H1 (cell line): Measurements from ENCODE around the gene SEC16A. TPM values are rescaled to one million over a fixed set of nuclear protein-coding genes. Genes with fewer than 3 reads are reported as not detected.

ENCODE experiments used
- CTCF ChIA-PET: fragments of 300-600 bp; sonication (Branson Sonifier 250); formaldehyde crosslinking; loops from one replicate; lab custom pipeline; 2021; ENCODE audit not compliant: partially characterized antibody; lab: Charles Lee
- POLR2A ChIA-PET: fragments of 300-600 bp; sonication (Branson Sonifier 250); formaldehyde crosslinking; loops from one replicate; lab custom pipeline; 2021; ENCODE audit warnings: inconsistent platforms; ENCODE audit not compliant: partially characterized antibody; lab: Charles Lee
- DNase-seq, 2 experiments: peaks; one replicate each; pipeline versions ENCODE4 v3.0.0 to v3.0.0-alpha.2; 2010 to 2022; ENCODE audit warnings: low spot score in 2 of 2, low read depth in 1 of 2, mixed read lengths in 1 of 2
- FAIRE-seq: peaks from 2 replicates; lab custom pipeline; 2011; peaks lifted over from hg19 to GRCh38; lab: Jason Lieb, UNC
- H2AFZ ChIP-seq: 2 replicates; pipeline ENCODE4 v1.8.1; 2012; ENCODE audit warnings: low read length, inconsistent platforms
- H2AK5ac ChIP-seq: 2 replicates; pipeline ENCODE4 v1.6.1; 2013; ENCODE audit warnings: low read depth, low read length
- H2BK120ac ChIP-seq: replicated peaks from 2 replicates; pipeline ENCODE3; 2013; ENCODE audit warnings: low read depth, low read length, inconsistent platforms
- H2BK12ac ChIP-seq: 2 replicates; pipeline ENCODE4 v1.6.1; 2013; ENCODE audit warnings: low read depth, low read length
- H2BK15ac ChIP-seq: 2 replicates; pipeline ENCODE4 v1.6.1; 2013; ENCODE audit warnings: low read length
- H2BK20ac ChIP-seq: 2 replicates; pipeline ENCODE4 v1.6.1; 2013; ENCODE audit warnings: low read length
- H2BK5ac ChIP-seq: 2 replicates; pipeline ENCODE4 v1.6.1; 2013; ENCODE audit warnings: low read depth, low read length
- H3K14ac ChIP-seq: 2 replicates; pipeline ENCODE4 v1.6.1; 2013; ENCODE audit warnings: inconsistent platforms; ENCODE audit not compliant: insufficient read length
- H3K18ac ChIP-seq: 2 replicates; pipeline ENCODE4 v1.6.1; 2013; ENCODE audit warnings: low read length; ENCODE audit errors: extremely low read depth
- H3K23ac ChIP-seq: 2 replicates; pipeline ENCODE4 v1.6.1; 2013; ENCODE audit warnings: inconsistent platforms; ENCODE audit not compliant: insufficient read length
- H3K23me2 ChIP-seq: 2 replicates; pipeline ENCODE4 v1.6.1; 2013; ENCODE audit warnings: low read depth, low read length
- H3K27ac ChIP-seq: 2 replicates; pipeline ENCODE4 v1.6.1; 2011; ENCODE audit warnings: low read depth, low read length, inconsistent platforms
- H3K27me3 ChIP-seq, 4 experiments: replicated peaks in 1 of 4; 1 replicate in 1 of 4; 2 replicates in 3 of 4; pipeline versions ENCODE4 v1.6.1 to v1.8.1; 2011 to 2013; ENCODE audit warnings: low read length in 3 of 4, mild to moderate bottlenecking in 3 of 4, inconsistent platforms in 2 of 4, mixed read lengths in 2 of 4, moderate library complexity in 1 of 4; ENCODE audit not compliant: control insufficient read depth in 3 of 4, insufficient read depth in 3 of 4; ENCODE audit errors: extremely low read depth in 1 of 4
- H3K36me3 ChIP-seq, 4 experiments: 2 replicates each; pipeline versions ENCODE4 v1.6.1 to v1.8.1; 2011 to 2013; ENCODE audit warnings: mild to moderate bottlenecking in 4 of 4, low read length in 3 of 4, moderate library complexity in 2 of 4, control low read depth in 1 of 4, inconsistent platforms in 1 of 4; ENCODE audit not compliant: insufficient read depth in 4 of 4, control insufficient read depth in 2 of 4
- H3K4ac ChIP-seq: replicated peaks from 2 replicates; pipeline ENCODE3; 2013; ENCODE audit warnings: low read length, low read depth, mixed read lengths, inconsistent platforms; ENCODE audit not compliant: insufficient read length
- H3K4me1 ChIP-seq, 4 experiments: replicated peaks in 1 of 4; 1 replicate in 1 of 4; 2 replicates in 3 of 4; pipeline versions ENCODE4 v1.6.1 to v1.8.1; 2011 to 2013; ENCODE audit warnings: low read length in 3 of 4, inconsistent platforms in 2 of 4, mixed read lengths in 1 of 4; ENCODE audit not compliant: insufficient read depth in 4 of 4, control insufficient read depth in 3 of 4
- H3K4me2 ChIP-seq, 2 experiments: 2 replicates each; pipeline versions ENCODE4 v1.6.1 to v1.8.1; 2011 to 2013; ENCODE audit warnings: low read depth in 2 of 2, low read length in 2 of 2, control low read depth in 1 of 2, inconsistent platforms in 1 of 2, mild to moderate bottlenecking in 1 of 2; ENCODE audit not compliant: insufficient read depth in 1 of 2
- H3K4me3 ChIP-seq, 4 experiments: fragments of 200-600, 300-600 bp in 1 of 4; sonication (generic), shearing (Covaris generic), sonication (Bioruptor Twin) in 1 of 4; 2 replicates each; pipeline versions ENCODE4 v1.5.1 to v1.8.1; 2011 to 2016; ENCODE audit warnings: low read length in 4 of 4, low read depth in 3 of 4, control low read depth in 2 of 4, inconsistent platforms in 2 of 4, mild to moderate bottlenecking in 2 of 4, mixed read lengths in 1 of 4, moderate library complexity in 1 of 4; ENCODE audit not compliant: insufficient read depth in 2 of 4; ENCODE audit errors: extremely low read depth in 1 of 4
- H3K56ac ChIP-seq: replicated peaks from 2 replicates; pipeline ENCODE3; 2013; ENCODE audit warnings: low read depth, mild to moderate bottlenecking, mixed read lengths, low read length, inconsistent platforms; ENCODE audit not compliant: insufficient read length
- H3K79me1 ChIP-seq: 2 replicates; pipeline ENCODE4 v1.6.1; 2013; ENCODE audit warnings: low read depth, low read length, control low read depth
- H3K79me2 ChIP-seq, 2 experiments: 2 replicates each; pipeline versions ENCODE4 v1.6.1 to v1.8.1; 2012 to 2013; ENCODE audit warnings: low read length in 2 of 2, mild to moderate bottlenecking in 2 of 2, inconsistent platforms in 1 of 2; ENCODE audit not compliant: insufficient read depth in 2 of 2, control insufficient read depth in 1 of 2
- H3K9ac ChIP-seq, 4 experiments: replicated peaks in 1 of 4; 1 replicate in 1 of 4; 2 replicates in 3 of 4; pipeline versions ENCODE4 v1.6.1 to v1.8.1; 2011 to 2013; ENCODE audit warnings: low read depth in 3 of 4, low read length in 3 of 4, control low read depth in 2 of 4, mild to moderate bottlenecking in 2 of 4, moderate library complexity in 2 of 4, inconsistent platforms in 1 of 4; ENCODE audit errors: extremely low read depth in 1 of 4
- H3K9me3 ChIP-seq, 2 experiments: 2 replicates each; pipeline versions ENCODE4 v1.6.1 to v1.8.1; 2012 to 2013; ENCODE audit warnings: mild to moderate bottlenecking in 2 of 2, moderate library complexity in 2 of 2, control low read depth in 1 of 2, inconsistent platforms in 1 of 2, low read depth in 1 of 2, low read length in 1 of 2, mixed read lengths in 1 of 2; ENCODE audit not compliant: insufficient read depth in 2 of 2
- H4K20me1 ChIP-seq, 2 experiments: replicated peaks in 1 of 2; 2 replicates each; pipeline versions ENCODE3 to v1.8.1; 2011 to 2013; ENCODE audit warnings: inconsistent platforms in 2 of 2, low read length in 2 of 2, mild to moderate bottlenecking in 1 of 2; ENCODE audit not compliant: insufficient read depth in 2 of 2, control insufficient read depth in 1 of 2
- H4K5ac ChIP-seq: 2 replicates; pipeline ENCODE4 v1.6.1; 2013; ENCODE audit warnings: low read length, low read depth, mixed read lengths, inconsistent platforms; ENCODE audit not compliant: insufficient read length
- H4K8ac ChIP-seq: 2 replicates; pipeline ENCODE4 v1.8.0; 2013; ENCODE audit warnings: mild to moderate bottlenecking, moderate library complexity, low read length, inconsistent platforms; ENCODE audit not compliant: insufficient read depth; ENCODE audit errors: extremely low read depth
- H4K91ac ChIP-seq: replicated peaks from 2 replicates; pipeline ENCODE3; 2013; ENCODE audit warnings: low read length, mixed read lengths, inconsistent platforms; ENCODE audit not compliant: insufficient read length
- EP300 ChIP-seq, 2 experiments: IDR thresholded peaks; 1 replicate in 1 of 2; 2 replicates in 1 of 2; pipeline ENCODE4 v1.6.1; 2011 to 2012; ENCODE audit warnings: low read depth in 2 of 2, low read length in 2 of 2, mild to moderate bottlenecking in 2 of 2, borderline replicate concordance in 1 of 2, inconsistent platforms in 1 of 2, moderate library complexity in 1 of 2
- RFX5 ChIP-seq: IDR thresholded peaks from 2 replicates; pipeline ENCODE4 v1.6.1; 2011; ENCODE audit warnings: low read depth, low read length, improper control_type of control experiment, borderline replicate concordance
- SIX5 ChIP-seq: IDR thresholded peaks from 2 replicates; pipeline ENCODE4 v1.6.1; 2011; ENCODE audit warnings: mild to moderate bottlenecking, low read depth, low read length
- SP1 ChIP-seq: IDR thresholded peaks from 2 replicates; pipeline ENCODE4 v1.6.1; 2011; ENCODE audit warnings: low read depth, low read length
- SP4 ChIP-seq: IDR thresholded peaks from 2 replicates; pipeline ENCODE4 v1.6.1; 2012; ENCODE audit warnings: low read length, inconsistent platforms
- SUZ12 ChIP-seq: fragments of 200-600 bp; sonication (generic); IDR thresholded peaks from 2 replicates; pipeline ENCODE4 v1.6.1; 2012; ENCODE audit warnings: mild to moderate bottlenecking, inconsistent platforms, low read length, moderate library complexity, mixed read lengths
- TAF7 ChIP-seq: optimal IDR thresholded peaks from 2 replicates; pipeline ENCODE3; 2011; ENCODE audit warnings: low read depth, mild to moderate bottlenecking, inconsistent platforms, low read length, moderate library complexity, borderline replicate concordance
- WGBS, 2 experiments: shearing (Covaris generic) in 1 of 2; methylation state at CpG; one replicate each; pipeline versions ENCODE4 v1.1.6 to v1.1.7; 2013 to 2015; ENCODE audit warnings: low lambda C conversion rate in 2 of 2, mixed read lengths in 2 of 2, inconsistent platforms in 1 of 2, low coverage in 1 of 2, missing lambda C conversion rate in 1 of 2; ENCODE audit not compliant: insufficient replicate concordance in 2 of 2, insufficient coverage in 1 of 2, insufficient read length in 1 of 2; ENCODE audit errors: extremely low coverage in 1 of 2, missing lambda C conversion rate in 1 of 2; 5-methylcytosine and 5-hydroxymethylcytosine counted together
- polyA plus RNA-seq, 7 experiments: library from polyadenylated mRNA; depleted of rRNA in 3 of 7; stranded (reverse) in 5 of 7; unstranded in 2 of 7; fragments of >200 nt in 5 of 7; fragments of 200-250 nt in 2 of 7; gene quantifications; 1 replicate in 5 of 7; 2 replicates in 1 of 7; 4 replicates in 1 of 7; pipeline versions ENCODE4 v1.2.1 to v1.2.3, GENCODE V29; 2011 to 2013; ENCODE audit warnings: missing spikeins in 2 of 7, mixed read lengths in 2 of 7
- total RNA-seq: library from RNA; stranded (reverse); fragmentation: NEBNext Ultra II Directional; extraction: Animal tissue kit (Norgen Biotek cat#: 25700); gene quantifications from 2 replicates; pipeline ENCODE4 v1.2.1, GENCODE V29; 2021
- TF ChIP-seq, protein P1 (sequence below): IDR thresholded peaks from 2 replicates; pipeline ENCODE4 v1.6.1; 2012; ENCODE audit warnings: inconsistent platforms

The SEC16A gene
- total and polyA plus RNA-seq, 2 of the 8 experiments (the other 6 are each of a cell fraction or from before 2014, with no cell fraction given) = 21.6 to 49.0 TPM

DNA sequence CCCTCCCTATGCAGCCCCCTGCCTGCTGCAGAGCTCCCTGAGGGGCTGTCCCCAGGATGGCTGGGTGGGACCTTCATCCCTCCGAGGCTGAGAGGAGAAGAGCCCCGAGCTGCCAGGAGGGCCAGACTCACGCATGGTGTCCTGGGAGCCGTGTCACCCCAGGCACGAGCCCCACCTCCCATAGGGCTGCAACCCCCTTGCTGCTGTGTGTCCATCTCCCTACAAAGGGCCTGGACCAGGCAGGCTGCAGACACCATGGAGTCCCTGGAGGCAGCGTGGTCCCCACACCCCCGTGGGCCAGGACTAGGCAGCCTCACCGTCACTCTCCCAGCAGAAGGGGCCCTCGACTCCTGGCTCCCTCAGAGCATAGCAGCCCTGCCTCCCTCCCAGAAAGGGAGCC lies 11.2 kb upstream of the SEC16A start:
- Histone ChIP-seq H3K4me1 (no peaks in the 10 kb centered on the region; a peak in 1 of 7 replicates), H4K91ac (no peak overlapping the region), H2BK120ac (no peak overlapping the region), H3K79me1 (no peaks in the 10 kb centered on the region), H3K79me2 (no peaks in the 10 kb centered on the region), H4K5ac (no peak overlapping the region), H3K18ac (no peak overlapping the region), H4K8ac (no peak overlapping the region; the same call in 1 of the 2 replicates), H2BK15ac (no peak overlapping the region), H3K9me3 (no peaks in the 10 kb centered on the region), H2BK12ac (no peak overlapping the region), H2AFZ (no peak overlapping the region), H2BK5ac (no peak overlapping the region), H2AK5ac (no peak overlapping the region), H3K23ac (no peak overlapping the region), H4K20me1 (peaks cover 0 to 11% of the 10 kb centered on the region in 2 experiments), H2BK20ac (no peak overlapping the region), H3K27ac (no peak overlapping the region), H3K4me3 (no peak overlapping the region), H3K27me3 (no peaks in the 10 kb centered on the region), H3K14ac (no peak overlapping the region), H3K9ac (no peak overlapping the region; a peak in 1 of 7 replicates), H3K36me3 (peaks cover 3 to 30% (median 16%) of the 10 kb centered on the region in 4 experiments; a peak in 6 of 8 replicates), H3K4ac (no peak overlapping the region), H3K56ac (no peak overlapping the region), H3K4me2 (no peak overlapping the region), H3K23me2 (no peaks in the 10 kb centered on the region)
- ChIA-PET POLR2A (interaction anchor here (1.1 to 1.4 kb wide), 3 partner anchors 9 to 16 kb away, joined by 3 to 6 read pairs (median 5); no protein-coding TSS in a partner anchor), CTCF (interaction anchor here (1.0 to 1.4 kb wide), 3 partner anchors 9 to 151 kb away, joined by 4 to 5 read pairs (median 5); no protein-coding TSS in a partner anchor)
- FAIRE-seq = no peak
- 95% methylated on average over 7 of the region's 9 CpGs; no CpG with 5 or more reads in 1 of the 2 experiments for WGBS, 2 experiments
- DNase-seq = no peak
- TF ChIP-seq SP4 (no peak), SP1 (no peak), TAF7 (no peak), SIX5 (no peak), SUZ12 (no peak), RFX5 (no peak), EP300 (IDR thresholded peaks at IDR 0.05; ENCODE audit: borderline replicate concordance in 1 of 2, low read depth in 2 of 2, low read length in 2 of 2) (no peak)
- TF ChIP-seq, protein P1, sequence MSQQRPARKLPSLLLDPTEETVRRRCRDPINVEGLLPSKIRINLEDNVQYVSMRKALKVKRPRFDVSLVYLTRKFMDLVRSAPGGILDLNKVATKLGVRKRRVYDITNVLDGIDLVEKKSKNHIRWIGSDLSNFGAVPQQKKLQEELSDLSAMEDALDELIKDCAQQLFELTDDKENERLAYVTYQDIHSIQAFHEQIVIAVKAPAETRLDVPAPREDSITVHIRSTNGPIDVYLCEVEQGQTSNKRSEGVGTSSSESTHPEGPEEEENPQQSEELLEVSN = no peak
